Epithelial cell of proximal tubule (primary cell): Measurements from ENCODE around the gene SRSF1. TPM values are rescaled to one million over a fixed set of nuclear protein-coding genes. Genes with fewer than 3 reads are reported as not detected.

Source experiments
- DNase-seq: peaks from one replicate; pipeline ENCODE4 v3.0.0-alpha.2; 2011; ENCODE audit warnings: low read depth
- H3K4me3 ChIP-seq: 2 replicates; pipeline ENCODE4 v1.5.1; 2011; ENCODE audit warnings: low read depth, mild to moderate bottlenecking, low read length
- CTCF ChIP-seq: conservative IDR thresholded peaks from 2 replicates; pipeline ENCODE4 v1.5.1; 2012; ENCODE audit warnings: low read depth, mild to moderate bottlenecking, low read length
- total RNA-seq: library from RNA; depleted of rRNA; stranded (reverse); fragments of >200 nt; gene quantifications from 2 replicates; pipeline ENCODE4 v1.2.3, GENCODE V29; 2015

The SRSF1 gene
- total RNA-seq, 1 donor from 2014 or later = 293 TPM

- no peak overlapping the region for H3K4me3 ChIP-seq
- no peak for TF ChIP-seq CTCF
- no peak for DNase-seq
Observed at GRCh38 chr17:58010067-58010799, 3.2 kb upstream of the SRSF1 start.

GRCh38 chr17:58007781-58008706 lies 998 bp upstream of the SRSF1 start:
- peak overlapping the region; percentile 75 for H3K4me3 ChIP-seq
- TF ChIP-seq CTCF = no peak
- DNase-seq = no peak

- TF ChIP-seq CTCF = no peak
- peak overlapping the region; percentile 75 for H3K4me3 ChIP-seq
- no peak for DNase-seq
Observed at GRCh38 chr17:58006560-58006923, 504 bp downstream of the SRSF1 start.

GRCh38 chr17:58005728-58006559 lies 1.1 kb downstream of the SRSF1 start:
- TF ChIP-seq CTCF = no peak
- no peak for DNase-seq
- peak overlapping the region; percentile 75 for H3K4me3 ChIP-seq

- DNase-seq = no peak
- TF ChIP-seq CTCF = peak; percentile 3
- peak overlapping the region; percentile 75 for H3K4me3 ChIP-seq
Observed at GRCh38 chr17:58005031-58005727, 1.9 kb downstream of the SRSF1 start.

GRCh38 chr17:58004060-58004459 lies 3.0 kb downstream of the SRSF1 start:
- H3K4me3 ChIP-seq = peak overlapping the region; percentile 75
- DNase-seq = no peak
- TF ChIP-seq CTCF = no peak
